ENCODE data around the gene SCNN1A. TPM values are rescaled to one million over a fixed set of nuclear protein-coding genes. Genes with fewer than 3 reads are reported as not detected.
A peak's percentile ranks its signal among the peaks of the same experiment; 100 is the strongest.

The SCNN1A gene
- total RNA-seq, 4 donors from 2014 or later = 15.9 to 46.5 (median 18.8) TPM

DNA sequence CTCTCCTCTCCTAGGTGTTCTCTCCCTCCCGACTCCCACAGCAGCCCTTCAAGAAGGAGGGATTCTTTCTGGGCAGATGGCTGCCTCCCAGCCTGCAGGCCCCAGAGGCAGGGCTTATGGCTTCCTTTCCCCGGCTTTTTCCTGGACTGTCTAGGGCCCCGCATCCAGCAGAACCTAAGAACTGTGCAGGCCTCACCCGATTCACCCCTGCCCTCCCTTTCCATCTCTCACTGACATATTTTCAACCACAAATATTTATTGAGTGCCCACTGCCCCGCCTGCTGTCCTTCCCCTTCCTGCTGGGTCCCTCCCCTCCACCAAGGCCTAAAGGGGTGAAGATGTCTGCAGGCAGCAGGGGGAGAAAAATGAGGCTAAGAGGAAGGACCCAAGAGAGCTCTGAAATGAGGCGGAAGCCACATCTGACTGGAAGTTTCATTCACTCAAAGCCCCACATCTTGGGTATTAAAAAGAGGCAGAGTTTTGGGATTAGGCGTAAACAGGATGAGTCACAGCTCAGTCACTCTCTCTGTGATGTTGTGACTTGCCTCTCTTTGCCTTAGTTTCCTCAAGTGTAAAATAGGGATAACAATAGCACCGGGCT lies 2.9 kb downstream of the SCNN1A start:
- H3K4me3 ChIP-seq = no peak overlapping the region
- H3K27me3 ChIP-seq = no peaks in the 10 kb centered on the region
- no peaks in the 10 kb centered on the region for H3K9me3 ChIP-seq
- peak overlapping the region; percentile 67 to 95 (median 83) for H3K27ac ChIP-seq
- DNase-seq (ENCODE audit: low spot score in 2 of 2) = peak in 1 of 2 donors; percentile 52
- TF ChIP-seq POLR2A (IDR thresholded peaks at IDR 0.05) (peak in 1 of 2 donors; percentile 30), EP300 (IDR thresholded peaks at IDR 0.05) (peak in 1 of 2 donors; percentile 60)
- TF ChIP-seq, protein P1, sequence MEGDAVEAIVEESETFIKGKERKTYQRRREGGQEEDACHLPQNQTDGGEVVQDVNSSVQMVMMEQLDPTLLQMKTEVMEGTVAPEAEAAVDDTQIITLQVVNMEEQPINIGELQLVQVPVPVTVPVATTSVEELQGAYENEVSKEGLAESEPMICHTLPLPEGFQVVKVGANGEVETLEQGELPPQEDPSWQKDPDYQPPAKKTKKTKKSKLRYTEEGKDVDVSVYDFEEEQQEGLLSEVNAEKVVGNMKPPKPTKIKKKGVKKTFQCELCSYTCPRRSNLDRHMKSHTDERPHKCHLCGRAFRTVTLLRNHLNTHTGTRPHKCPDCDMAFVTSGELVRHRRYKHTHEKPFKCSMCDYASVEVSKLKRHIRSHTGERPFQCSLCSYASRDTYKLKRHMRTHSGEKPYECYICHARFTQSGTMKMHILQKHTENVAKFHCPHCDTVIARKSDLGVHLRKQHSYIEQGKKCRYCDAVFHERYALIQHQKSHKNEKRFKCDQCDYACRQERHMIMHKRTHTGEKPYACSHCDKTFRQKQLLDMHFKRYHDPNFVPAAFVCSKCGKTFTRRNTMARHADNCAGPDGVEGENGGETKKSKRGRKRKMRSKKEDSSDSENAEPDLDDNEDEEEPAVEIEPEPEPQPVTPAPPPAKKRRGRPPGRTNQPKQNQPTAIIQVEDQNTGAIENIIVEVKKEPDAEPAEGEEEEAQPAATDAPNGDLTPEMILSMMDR (IDR thresholded peaks at IDR 0.05) = no peak
- WGBS, 2 donors = 14 to 18% methylated on average over 8 of the region's 8 CpGs
- H3K4me1 ChIP-seq = peaks cover 4 to 85% (median 37%) of the 10 kb centered on the region in 4 donors
- H3K36me3 ChIP-seq = no peaks in the 10 kb centered on the region

DNA sequence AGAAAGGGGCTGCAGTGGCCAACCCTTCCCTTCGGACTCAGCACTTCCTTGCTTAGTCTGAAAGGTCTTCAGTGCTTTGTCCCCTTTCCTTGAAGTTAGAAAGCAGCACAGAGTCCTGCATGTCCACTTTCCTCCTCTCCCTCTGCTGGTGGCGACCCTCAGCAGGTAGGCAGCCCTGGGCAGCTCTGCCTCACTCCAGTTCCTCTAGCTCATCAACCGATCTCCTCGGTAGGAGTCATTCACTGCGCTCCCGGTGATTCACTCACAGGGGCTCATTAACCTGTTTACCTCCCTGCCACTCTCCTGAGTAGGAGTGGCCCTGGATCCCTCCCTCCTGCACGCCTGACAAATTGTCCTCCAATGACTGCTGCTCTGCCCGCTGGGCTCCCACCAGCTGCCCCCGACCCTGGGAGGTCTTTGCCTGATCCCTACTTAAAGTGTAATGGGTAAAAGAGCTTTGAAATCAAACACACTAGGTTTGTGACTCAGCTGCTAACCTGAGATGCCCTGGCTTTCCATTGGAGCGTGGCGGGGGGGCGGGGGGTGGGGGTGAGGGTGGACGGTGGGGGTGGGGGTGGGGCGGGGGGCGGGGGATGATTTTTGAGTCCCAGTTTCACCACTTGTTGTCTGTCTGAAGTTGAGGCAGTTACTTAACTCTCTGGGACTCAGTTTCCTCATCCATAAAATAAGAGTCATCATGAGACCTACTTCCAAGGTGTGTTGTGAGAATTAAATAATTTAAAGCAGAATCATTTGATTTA lies 4.2 kb downstream of the SCNN1A start:
- 63 to 65% methylated on average over 14 of the region's 15 CpGs for WGBS, 2 donors
- peak overlapping the region in 3 of 4 donors; percentile 77 to 95 (median 89) for H3K27ac ChIP-seq
- no peaks in the 10 kb centered on the region for H3K27me3 ChIP-seq
- H3K4me3 ChIP-seq = no peak overlapping the region
- H3K4me1 ChIP-seq = peaks cover 0 to 74% (median 24%) of the 10 kb centered on the region in 4 donors
- no peaks in the 10 kb centered on the region for H3K36me3 ChIP-seq
- TF ChIP-seq POLR2A (IDR thresholded peaks at IDR 0.05) (no peak), EP300 (IDR thresholded peaks at IDR 0.05) (no peak)
- TF ChIP-seq, protein P1 (IDR thresholded peaks at IDR 0.05) = peak in 1 of 5 experiments; percentile 9
- no peaks in the 10 kb centered on the region for H3K9me3 ChIP-seq
- no peak for DNase-seq (ENCODE audit: low spot score in 2 of 2)

DNA sequence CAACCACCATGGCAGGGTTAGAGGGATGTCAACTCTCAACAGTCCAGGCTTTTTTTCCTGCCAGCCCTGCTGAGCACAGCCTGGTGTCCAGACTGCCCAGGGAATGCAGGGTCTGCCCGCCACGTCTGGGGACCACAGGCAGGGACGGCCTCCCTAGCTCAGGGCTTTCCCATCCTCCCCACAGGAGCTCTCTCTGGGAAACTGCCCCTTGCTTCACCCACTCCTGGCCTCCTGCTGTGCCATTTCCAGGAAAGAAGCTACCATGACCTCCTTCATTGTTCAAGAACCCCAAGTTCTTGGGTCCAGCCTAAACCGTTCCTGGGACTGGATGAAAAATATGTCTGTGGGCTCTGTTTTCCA lies 4.8 kb downstream of the SCNN1A start:
- Histone ChIP-seq H3K4me3 (no peak overlapping the region), H3K27ac (peak overlapping the region in 3 of 4 donors; percentile 64 to 95 (median 89)), H3K9me3 (no peaks in the 10 kb centered on the region), H3K4me1 (peaks cover 0 to 68% (median 19%) of the 10 kb centered on the region in 4 donors), H3K27me3 (no peaks in the 10 kb centered on the region), H3K36me3 (no peaks in the 10 kb centered on the region)
- TF ChIP-seq, protein P1 (IDR thresholded peaks at IDR 0.05) = no peak
- TF ChIP-seq EP300 (IDR thresholded peaks at IDR 0.05) = no peak
- no peak for TF ChIP-seq POLR2A (IDR thresholded peaks at IDR 0.05)
- DNase-seq (ENCODE audit: low spot score in 2 of 2) = no peak
- WGBS, 2 donors = 79 to 84% methylated on average over 4 of the region's 4 CpGs

DNA sequence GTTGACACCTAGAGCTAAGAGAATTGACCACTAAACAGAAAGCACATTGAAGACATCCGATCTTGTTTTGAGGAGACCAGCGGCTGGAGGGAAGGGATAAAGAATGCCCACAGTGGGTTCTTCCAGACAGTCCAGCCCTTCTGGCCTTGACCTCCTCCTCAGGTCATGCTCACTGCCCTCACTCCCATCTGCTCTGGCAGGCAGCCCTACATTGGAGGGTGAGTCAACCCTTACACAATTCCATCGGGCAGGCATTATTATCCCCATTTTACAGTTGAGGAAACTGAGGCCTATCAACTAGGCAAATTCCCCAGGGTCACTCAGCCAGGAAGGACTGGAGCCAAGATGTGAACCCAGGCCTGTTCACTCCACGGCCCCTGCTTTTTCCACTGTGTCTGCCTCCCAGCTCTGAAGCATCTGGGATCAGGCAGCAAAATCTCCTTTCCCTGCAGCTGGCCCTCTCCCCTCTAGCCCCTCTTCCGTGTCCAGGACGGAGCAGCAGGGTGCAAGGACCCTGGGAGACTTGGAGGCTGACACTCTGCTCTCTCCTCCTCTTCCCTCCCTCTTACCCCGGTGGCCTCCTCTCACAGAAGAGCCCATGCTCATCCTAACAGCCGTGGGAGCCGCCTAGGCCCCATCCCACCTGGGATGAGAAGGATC lies 5.3 kb downstream of the SCNN1A start:
- WGBS, 2 donors = 79 to 82% methylated on average over 9 of the region's 9 CpGs
- peak overlapping the region in 3 of 4 donors; percentile 64 to 95 (median 89) for H3K27ac ChIP-seq
- no peaks in the 10 kb centered on the region for H3K36me3 ChIP-seq
- TF ChIP-seq POLR2A (IDR thresholded peaks at IDR 0.05) = no peak
- TF ChIP-seq, protein P1 (IDR thresholded peaks at IDR 0.05) = no peak
- no peak overlapping the region for H3K4me3 ChIP-seq
- no peaks in the 10 kb centered on the region for H3K9me3 ChIP-seq
- H3K27me3 ChIP-seq = no peaks in the 10 kb centered on the region
- peaks cover 0 to 63% (median 18%) of the 10 kb centered on the region in 4 donors for H3K4me1 ChIP-seq
- no peak for DNase-seq (ENCODE audit: low spot score in 2 of 2)

Data from tibial nerve (tissue), 4 donors.